Smooth muscle cell (in vitro differentiated cells): ENCODE results near the gene DLGAP5. TPM values are rescaled to one million over a fixed set of nuclear protein-coding genes. Genes with fewer than 3 reads are reported as not detected.

Experiments
- DNase-seq: peaks from one replicate; lab custom pipeline; 2025; ENCODE audit not compliant: unreplicated experiment; lab: John Stamatoyannopoulos, UW
- H2AFZ ChIP-seq: fragments of 200-600 bp; sonication (generic); 2 replicates; pipeline ENCODE4 v1.6.0; 2016; ENCODE audit warnings: antibody characterized with exemption, low read depth, mild to moderate bottlenecking
- H3F3A ChIP-seq: fragments of 200-600 bp; sonication (generic); 2 replicates; pipeline ENCODE4 v1.6.0; 2017; ENCODE audit warnings: antibody characterized with exemption, low read depth
- H3K27ac ChIP-seq: fragments of 200-600 bp; sonication (generic); 2 replicates; pipeline ENCODE4 v1.5.1; 2016; ENCODE audit warnings: low read depth, mild to moderate bottlenecking
- H3K27me3 ChIP-seq: fragments of 200-600 bp; sonication (generic); 2 replicates; pipeline ENCODE4 v1.6.1; 2016; ENCODE audit warnings: low read depth, mild to moderate bottlenecking
- H3K36me3 ChIP-seq: fragments of 200-600 bp; sonication (generic); 2 replicates; pipeline ENCODE4 v1.5.1; 2016; ENCODE audit warnings: low read depth
- H3K4me1 ChIP-seq: fragments of 200-600 bp; sonication (generic); 2 replicates; pipeline ENCODE4 v1.5.1; 2016; ENCODE audit warnings: low read depth
- H3K4me2 ChIP-seq: fragments of 200-600 bp; sonication (generic); 2 replicates; pipeline ENCODE4 v1.6.0; 2016; ENCODE audit warnings: mild to moderate bottlenecking
- H3K4me3 ChIP-seq: fragments of 200-600 bp; sonication (generic); 2 replicates; pipeline ENCODE4 v1.5.1; 2016; ENCODE audit warnings: mild to moderate bottlenecking
- H3K79me2 ChIP-seq: fragments of 200-600 bp; sonication (generic); 2 replicates; pipeline ENCODE4 v1.6.0; 2016; ENCODE audit warnings: low read depth, mild to moderate bottlenecking
- H3K9ac ChIP-seq: fragments of 200-600 bp; sonication (generic); 2 replicates; pipeline ENCODE4 v1.6.0; 2016; ENCODE audit warnings: low read depth
- H3K9me3 ChIP-seq: fragments of 200-600 bp; sonication (generic); replicated peaks from 2 replicates; pipeline ENCODE4 v1.5.1; 2016; ENCODE audit warnings: low read depth
- H4K20me1 ChIP-seq: fragments of 200-600 bp; sonication (generic); 2 replicates; pipeline ENCODE4 v1.6.0; 2016; ENCODE audit warnings: low read depth
- WGBS: methylation state at CpG from one replicate; pipeline ENCODE4 v1.1.7; 2016; ENCODE audit warnings: low lambda C conversion rate; 5-methylcytosine and 5-hydroxymethylcytosine counted together
- polyA plus RNA-seq: library from polyadenylated mRNA; unstranded; fragments of >200 nt; fragmentation: Nextera tagmentation; extraction: Ambion mirVana; gene quantifications from 2 replicates; pipeline ENCODE4 v1.2.1, GENCODE V29; 2016
- total RNA-seq: library from RNA; depleted of rRNA; stranded (reverse); fragments of >200 nt; gene quantifications from 2 replicates; pipeline ENCODE4 v1.2.3, GENCODE V29; 2014
- TF ChIP-seq, protein P1 (sequence below): fragments of 200-600 bp; sonication (generic); IDR thresholded peaks from 2 replicates; pipeline ENCODE4 v1.5.1; 2017; ENCODE audit warnings: borderline replicate concordance, mild to moderate bottlenecking, antibody characterized with exemption; ENCODE audit not compliant: insufficient read depth, poor library complexity, severe bottlenecking

The DLGAP5 gene
- total and polyA plus RNA-seq, 2 experiments from 2014 or later, result 7.5 to 8.0 TPM

DNA sequence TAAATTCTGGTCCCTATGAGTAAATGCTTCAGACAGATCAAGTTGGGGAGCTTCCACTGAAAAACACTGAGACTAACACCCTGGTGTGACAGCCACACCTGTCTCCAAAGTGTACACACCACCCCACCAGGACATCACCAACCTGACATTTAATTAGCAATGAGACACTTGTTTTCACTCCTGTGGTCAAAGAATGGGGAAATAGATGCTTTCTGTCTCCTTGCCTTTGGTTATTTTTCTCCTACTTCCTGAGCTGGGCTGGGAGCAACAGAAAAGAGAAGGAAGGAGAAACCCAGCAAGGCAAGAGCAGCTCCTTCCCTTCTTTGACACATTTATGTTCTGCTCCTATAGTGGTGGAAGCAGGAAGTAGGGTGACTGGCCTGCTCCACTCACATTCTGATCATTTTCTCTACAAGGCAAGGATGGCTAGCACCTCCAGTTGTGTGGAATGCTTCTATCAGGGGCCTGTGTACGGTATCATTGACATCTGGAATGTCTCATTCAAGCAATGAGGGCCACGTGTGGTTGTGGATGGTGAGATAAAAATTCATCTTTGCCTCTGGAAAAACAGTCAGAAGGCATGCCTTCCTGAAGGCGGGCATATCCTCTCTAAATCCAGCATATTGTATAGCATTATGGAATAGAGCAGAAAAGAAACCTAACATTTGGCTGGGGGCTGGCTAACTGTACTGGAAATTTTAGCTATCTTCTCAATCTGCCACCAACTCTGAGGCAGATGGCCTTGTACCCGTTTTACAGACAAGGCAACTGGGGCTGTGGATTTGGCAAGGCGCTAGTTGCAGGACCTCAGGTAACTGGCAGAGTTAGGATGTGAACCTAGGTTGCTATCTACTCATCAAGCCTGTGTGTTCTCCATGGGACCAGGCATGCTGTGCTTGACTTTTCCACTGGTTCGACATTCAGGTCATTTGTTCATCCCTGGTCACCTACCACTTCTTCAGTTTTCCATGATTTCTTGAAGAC, 87.1 kb downstream of the DLGAP5 start:
- H3K9ac ChIP-seq, result peak overlapping the region; percentile 84
- peak overlapping the region; percentile 98 for H3K27ac ChIP-seq
- H3K9me3 ChIP-seq, result no peaks in the 10 kb centered on the region
- H3K27me3 ChIP-seq, result no peaks in the 10 kb centered on the region
- peaks cover 28% of the 10 kb centered on the region for H3F3A ChIP-seq
- H3K4me2 ChIP-seq, result peak overlapping the region; percentile 67
- no peaks in the 10 kb centered on the region for H3K79me2 ChIP-seq
- no peak for DNase-seq
- H3K36me3 ChIP-seq, result no peaks in the 10 kb centered on the region
- H2AFZ ChIP-seq, result no peak overlapping the region
- H4K20me1 ChIP-seq, result no peaks in the 10 kb centered on the region
- TF ChIP-seq, protein P1, sequence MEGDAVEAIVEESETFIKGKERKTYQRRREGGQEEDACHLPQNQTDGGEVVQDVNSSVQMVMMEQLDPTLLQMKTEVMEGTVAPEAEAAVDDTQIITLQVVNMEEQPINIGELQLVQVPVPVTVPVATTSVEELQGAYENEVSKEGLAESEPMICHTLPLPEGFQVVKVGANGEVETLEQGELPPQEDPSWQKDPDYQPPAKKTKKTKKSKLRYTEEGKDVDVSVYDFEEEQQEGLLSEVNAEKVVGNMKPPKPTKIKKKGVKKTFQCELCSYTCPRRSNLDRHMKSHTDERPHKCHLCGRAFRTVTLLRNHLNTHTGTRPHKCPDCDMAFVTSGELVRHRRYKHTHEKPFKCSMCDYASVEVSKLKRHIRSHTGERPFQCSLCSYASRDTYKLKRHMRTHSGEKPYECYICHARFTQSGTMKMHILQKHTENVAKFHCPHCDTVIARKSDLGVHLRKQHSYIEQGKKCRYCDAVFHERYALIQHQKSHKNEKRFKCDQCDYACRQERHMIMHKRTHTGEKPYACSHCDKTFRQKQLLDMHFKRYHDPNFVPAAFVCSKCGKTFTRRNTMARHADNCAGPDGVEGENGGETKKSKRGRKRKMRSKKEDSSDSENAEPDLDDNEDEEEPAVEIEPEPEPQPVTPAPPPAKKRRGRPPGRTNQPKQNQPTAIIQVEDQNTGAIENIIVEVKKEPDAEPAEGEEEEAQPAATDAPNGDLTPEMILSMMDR, result no peak
- peaks cover 29% of the 10 kb centered on the region for H3K4me1 ChIP-seq
- WGBS, result 86% methylated on average over 6 of the region's 6 CpGs
- no peak overlapping the region for H3K4me3 ChIP-seq

DNA sequence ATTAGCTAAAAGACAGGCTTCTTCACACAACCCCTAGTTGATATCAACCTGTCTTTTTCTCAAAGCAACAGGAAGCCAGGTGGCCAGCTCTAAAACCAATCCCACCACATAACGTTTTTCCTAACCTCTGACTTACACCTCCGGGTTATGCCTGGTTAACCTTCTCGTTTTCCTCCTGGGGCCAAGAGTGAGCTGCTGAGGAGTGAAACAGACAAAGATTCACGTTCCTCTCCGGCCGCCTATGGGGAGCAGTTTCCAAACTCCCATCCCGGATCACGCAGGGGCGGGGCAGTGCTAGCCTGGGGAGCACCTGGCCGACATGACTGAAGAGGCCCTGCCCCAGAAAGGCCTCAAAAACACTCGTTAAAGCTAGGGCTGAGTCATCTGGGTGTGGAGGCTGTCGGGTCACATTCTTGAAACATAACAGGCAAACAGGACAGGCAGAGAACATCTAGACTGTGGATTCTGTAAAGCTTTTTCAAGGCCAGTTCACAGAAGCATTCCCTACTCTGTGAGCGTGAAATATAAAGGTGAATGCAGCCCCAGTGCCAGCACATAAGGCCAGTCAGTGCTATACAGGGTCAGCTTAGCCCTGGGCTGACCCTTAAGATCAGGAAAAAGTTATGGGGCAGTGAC, 88.3 kb downstream of the DLGAP5 start:
- H2AFZ ChIP-seq, result peak overlapping the region; percentile 51
- peak overlapping the region; percentile 67 for H3K4me2 ChIP-seq
- WGBS, result 6% methylated on average over 13 of the region's 13 CpGs
- H3K9me3 ChIP-seq, result no peaks in the 10 kb centered on the region
- H3K27ac ChIP-seq, result peak overlapping the region; percentile 98
- H4K20me1 ChIP-seq, result no peaks in the 10 kb centered on the region
- TF ChIP-seq, protein P1, result no peak
- H3K4me3 ChIP-seq, result no peak overlapping the region
- H3K9ac ChIP-seq, result peak overlapping the region; percentile 84
- H3K27me3 ChIP-seq, result no peaks in the 10 kb centered on the region
- H3K36me3 ChIP-seq, result no peaks in the 10 kb centered on the region
- peak; percentile 15 for DNase-seq
- H3K79me2 ChIP-seq, result no peaks in the 10 kb centered on the region
- peaks cover 29% of the 10 kb centered on the region for H3K4me1 ChIP-seq
- peaks cover 28% of the 10 kb centered on the region for H3F3A ChIP-seq

DNA sequence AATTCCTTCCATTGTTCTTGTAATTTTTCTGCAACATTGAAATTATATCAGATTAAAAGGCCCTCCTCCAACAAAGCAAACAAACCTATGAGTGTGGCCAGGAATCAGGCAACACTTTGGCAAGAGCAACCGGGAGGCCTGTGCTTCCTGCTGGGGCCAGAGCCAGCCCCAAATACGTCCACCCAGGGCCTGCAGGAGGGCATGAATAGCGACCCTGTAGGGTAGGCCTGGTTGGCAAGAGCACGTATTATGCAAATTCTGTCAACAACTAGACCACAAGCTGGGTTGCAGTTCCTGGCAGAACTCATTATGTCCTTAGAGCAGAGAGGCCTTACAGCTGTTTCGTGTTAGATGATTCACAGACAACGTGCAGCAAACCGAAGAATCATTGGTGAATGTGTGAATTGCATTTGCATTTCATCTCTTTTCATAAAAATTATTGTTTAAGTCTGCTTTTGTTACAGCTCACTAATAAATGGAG, 89.2 kb downstream of the DLGAP5 start:
- TF ChIP-seq, protein P1, result no peak
- Histone ChIP-seq H3K4me3 (no peak overlapping the region), H3K27me3 (no peaks in the 10 kb centered on the region), H3K79me2 (no peaks in the 10 kb centered on the region), H3K9me3 (no peaks in the 10 kb centered on the region), H2AFZ (no peak overlapping the region), H3K36me3 (no peaks in the 10 kb centered on the region), H3K27ac (peak overlapping the region; percentile 98), H3K9ac (peak overlapping the region; percentile 84), H4K20me1 (no peaks in the 10 kb centered on the region), H3K4me1 (peaks cover 24% of the 10 kb centered on the region), H3K4me2 (peak overlapping the region; percentile 67), H3F3A (peaks cover 28% of the 10 kb centered on the region)
- 3% methylated on average over 7 of the region's 7 CpGs for WGBS
- DNase-seq, result no peak
